ENCODE measurements around the gene RAD51C.

DNA sequence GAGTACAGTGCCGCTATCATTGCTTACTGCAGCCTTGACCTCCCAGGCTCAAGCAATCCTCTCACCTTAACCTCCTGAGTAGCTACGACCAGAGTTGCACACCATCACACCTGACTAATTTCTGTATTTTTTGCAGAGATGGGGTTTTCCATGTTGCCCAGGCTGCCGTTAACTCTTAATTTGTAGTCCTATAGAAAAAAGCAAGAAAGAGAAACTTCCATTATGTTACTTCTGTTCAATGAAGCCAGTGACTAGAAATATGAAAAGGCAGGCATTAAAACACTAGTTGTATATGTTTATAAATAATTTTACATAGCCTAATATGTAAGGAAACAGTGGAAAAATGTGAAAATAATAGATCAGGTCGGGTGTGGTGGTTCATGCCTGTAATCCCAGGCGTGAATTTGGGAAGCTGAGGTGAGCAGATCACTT, 9.7 kb downstream of the RAD51C start:
- TF ChIP-seq EZH2 (IDR thresholded peaks at IDR 0.05; ENCODE audit: borderline replicate concordance), result no peak
- TF ChIP-seq, protein P1, sequence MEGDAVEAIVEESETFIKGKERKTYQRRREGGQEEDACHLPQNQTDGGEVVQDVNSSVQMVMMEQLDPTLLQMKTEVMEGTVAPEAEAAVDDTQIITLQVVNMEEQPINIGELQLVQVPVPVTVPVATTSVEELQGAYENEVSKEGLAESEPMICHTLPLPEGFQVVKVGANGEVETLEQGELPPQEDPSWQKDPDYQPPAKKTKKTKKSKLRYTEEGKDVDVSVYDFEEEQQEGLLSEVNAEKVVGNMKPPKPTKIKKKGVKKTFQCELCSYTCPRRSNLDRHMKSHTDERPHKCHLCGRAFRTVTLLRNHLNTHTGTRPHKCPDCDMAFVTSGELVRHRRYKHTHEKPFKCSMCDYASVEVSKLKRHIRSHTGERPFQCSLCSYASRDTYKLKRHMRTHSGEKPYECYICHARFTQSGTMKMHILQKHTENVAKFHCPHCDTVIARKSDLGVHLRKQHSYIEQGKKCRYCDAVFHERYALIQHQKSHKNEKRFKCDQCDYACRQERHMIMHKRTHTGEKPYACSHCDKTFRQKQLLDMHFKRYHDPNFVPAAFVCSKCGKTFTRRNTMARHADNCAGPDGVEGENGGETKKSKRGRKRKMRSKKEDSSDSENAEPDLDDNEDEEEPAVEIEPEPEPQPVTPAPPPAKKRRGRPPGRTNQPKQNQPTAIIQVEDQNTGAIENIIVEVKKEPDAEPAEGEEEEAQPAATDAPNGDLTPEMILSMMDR (IDR thresholded peaks at IDR 0.05; ENCODE audit: poor library complexity), result no peak

Data from hepatocyte (in vitro differentiated cells).